Urinary bladder (tissue), 4 donors: ENCODE measurements around the gene ZNF800. TPM values are rescaled to one million over a fixed set of nuclear protein-coding genes. Genes with fewer than 3 reads are reported as not detected.

ENCODE experiments used
- DNase-seq: peaks from one replicate; pipeline ENCODE4 v3.0.0-alpha.2; 2015; ENCODE audit errors: extremely low spot score
- H3K27ac ChIP-seq: one replicate; pipeline ENCODE4 v1.5.1; 2013; ENCODE audit warnings: low read depth, mild to moderate bottlenecking, moderate library complexity
- H3K36me3 ChIP-seq: one replicate; pipeline ENCODE4 v1.6.1; 2013; ENCODE audit warnings: mild to moderate bottlenecking, moderate library complexity; ENCODE audit not compliant: insufficient read depth
- H3K4me1 ChIP-seq: one replicate; pipeline ENCODE4 v1.6.1; 2013; ENCODE audit warnings: mild to moderate bottlenecking, moderate library complexity; ENCODE audit not compliant: insufficient read depth
- H3K4me3 ChIP-seq: one replicate; pipeline ENCODE4 v1.5.1; 2013; ENCODE audit warnings: low read depth, low read length
- WGBS: extraction: QIAGEN DNeasy Blood & Tissue Kit; methylation state at CpG from one replicate; pipeline ENCODE4 v1.1.7; 2013; 5-methylcytosine and 5-hydroxymethylcytosine counted together
- polyA plus RNA-seq: library from polyadenylated mRNA; stranded (reverse); fragments of 200-250 nt; gene quantifications from one replicate; pipeline ENCODE4 v1.2.3, GENCODE V29; 2013
- total RNA-seq: library from RNA; depleted of rRNA; stranded (reverse); fragments of >200 nt; gene quantifications from one replicate; pipeline ENCODE4 v1.2.3, GENCODE V29; 2014
- donor health status: healthy with polysubstance abuse.
- donor health status: healthy.

Gene ZNF800
- total and polyA plus RNA-seq, 2 donors = 9.8 to 42.5 TPM

- Histone ChIP-seq H3K4me1 (no peaks in the 10 kb centered on the region), H3K36me3 (no peaks in the 10 kb centered on the region), H3K27ac (no peak overlapping the region), H3K4me3 (no peak overlapping the region)
- no peak for DNase-seq
Measured at GRCh38 chr7:127380479-127380878, 12.0 kb downstream of the ZNF800 start.

GRCh38 chr7:127379642-127380041 is 12.9 kb downstream of the ZNF800 start:
- no peak overlapping the region for H3K4me3 ChIP-seq
- H3K27ac ChIP-seq = no peak overlapping the region
- no peaks in the 10 kb centered on the region for H3K36me3 ChIP-seq
- DNase-seq = no peak
- no peaks in the 10 kb centered on the region for H3K4me1 ChIP-seq
- 94% methylated on average over 2 of the region's 2 CpGs for WGBS

DNA sequence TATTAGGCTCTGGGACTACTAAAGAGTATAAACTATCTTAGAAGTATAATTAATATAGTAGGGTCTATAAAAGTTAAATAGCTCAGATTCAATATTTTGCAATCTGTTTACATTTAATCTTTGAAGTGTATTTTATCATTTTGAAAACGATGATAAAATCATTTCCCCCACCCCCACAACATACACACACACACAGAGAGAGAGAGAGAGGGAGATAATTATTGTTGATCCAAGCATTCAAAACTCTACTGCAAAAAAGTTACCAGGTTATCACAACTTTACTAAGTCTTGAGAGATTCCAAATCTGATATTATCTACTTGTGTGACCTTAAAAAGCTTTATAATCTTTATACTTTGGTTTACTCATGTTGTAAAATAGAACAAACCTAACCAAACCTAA is 14.0 kb downstream of the ZNF800 start:
- no peak overlapping the region for H3K27ac ChIP-seq
- H3K4me3 ChIP-seq = no peak overlapping the region
- H3K36me3 ChIP-seq = no peaks in the 10 kb centered on the region
- WGBS = 30% methylated on average over 1 of the region's 1 CpG
- DNase-seq = no peak
- H3K4me1 ChIP-seq = no peaks in the 10 kb centered on the region

DNA sequence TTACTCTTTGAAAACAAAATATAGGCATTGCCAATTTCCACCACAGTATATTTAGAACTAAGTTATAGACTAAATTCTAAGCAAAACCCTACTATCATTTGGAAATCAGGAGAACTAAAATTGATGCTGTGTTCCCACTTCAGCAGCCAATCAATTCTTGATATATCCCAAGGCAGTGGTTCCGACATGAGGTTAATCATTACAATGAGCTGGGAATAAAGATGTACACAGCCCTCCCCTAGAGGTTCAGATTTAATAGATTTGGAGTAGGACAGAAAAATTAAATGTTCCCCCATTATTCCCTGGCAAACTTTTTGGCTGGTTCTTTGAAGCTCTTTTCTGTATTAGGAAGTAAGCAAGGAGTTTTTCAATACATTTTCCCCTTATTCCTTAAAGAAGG is 15.1 kb downstream of the ZNF800 start:
- no peaks in the 10 kb centered on the region for H3K36me3 ChIP-seq
- no peak overlapping the region for H3K27ac ChIP-seq
- WGBS = 0% methylated on average over 1 of the region's 1 CpG
- no peak for DNase-seq
- H3K4me1 ChIP-seq = no peaks in the 10 kb centered on the region
- H3K4me3 ChIP-seq = no peak overlapping the region

- Histone ChIP-seq H3K27ac (no peak overlapping the region), H3K4me1 (no peaks in the 10 kb centered on the region), H3K4me3 (no peak overlapping the region), H3K36me3 (no peaks in the 10 kb centered on the region)
- WGBS = 98% methylated on average over 1 of the region's 1 CpG
- no peak for DNase-seq
Measured at GRCh38 chr7:127375631-127376030, 16.9 kb downstream of the ZNF800 start.

- 72% methylated on average over 2 of the region's 2 CpGs for WGBS
- peaks cover 2% of the 10 kb centered on the region for H3K36me3 ChIP-seq
- H3K4me3 ChIP-seq = no peak overlapping the region
- no peak for DNase-seq
- H3K4me1 ChIP-seq = no peaks in the 10 kb centered on the region
- no peak overlapping the region for H3K27ac ChIP-seq
Measured at GRCh38 chr7:127367679-127368078, 24.8 kb downstream of the ZNF800 start.

GRCh38 chr7:127366680-127367079 is 25.8 kb downstream of the ZNF800 start:
- no peak for DNase-seq
- Histone ChIP-seq H3K36me3 (peaks cover 2% of the 10 kb centered on the region), H3K4me1 (no peaks in the 10 kb centered on the region), H3K27ac (no peak overlapping the region), H3K4me3 (no peak overlapping the region)
- 94% methylated on average over 2 of the region's 2 CpGs for WGBS

GRCh38 chr7:127365957-127366315 is 26.6 kb downstream of the ZNF800 start:
- 94% methylated on average over 2 of the region's 2 CpGs for WGBS
- peaks cover 2% of the 10 kb centered on the region for H3K36me3 ChIP-seq
- H3K4me3 ChIP-seq = no peak overlapping the region
- H3K27ac ChIP-seq = no peak overlapping the region
- no peaks in the 10 kb centered on the region for H3K4me1 ChIP-seq
- DNase-seq = no peak

GRCh38 chr7:127365164-127365956 is 27.1 kb downstream of the ZNF800 start:
- WGBS = 86% methylated on average over 5 of the region's 5 CpGs

DNA sequence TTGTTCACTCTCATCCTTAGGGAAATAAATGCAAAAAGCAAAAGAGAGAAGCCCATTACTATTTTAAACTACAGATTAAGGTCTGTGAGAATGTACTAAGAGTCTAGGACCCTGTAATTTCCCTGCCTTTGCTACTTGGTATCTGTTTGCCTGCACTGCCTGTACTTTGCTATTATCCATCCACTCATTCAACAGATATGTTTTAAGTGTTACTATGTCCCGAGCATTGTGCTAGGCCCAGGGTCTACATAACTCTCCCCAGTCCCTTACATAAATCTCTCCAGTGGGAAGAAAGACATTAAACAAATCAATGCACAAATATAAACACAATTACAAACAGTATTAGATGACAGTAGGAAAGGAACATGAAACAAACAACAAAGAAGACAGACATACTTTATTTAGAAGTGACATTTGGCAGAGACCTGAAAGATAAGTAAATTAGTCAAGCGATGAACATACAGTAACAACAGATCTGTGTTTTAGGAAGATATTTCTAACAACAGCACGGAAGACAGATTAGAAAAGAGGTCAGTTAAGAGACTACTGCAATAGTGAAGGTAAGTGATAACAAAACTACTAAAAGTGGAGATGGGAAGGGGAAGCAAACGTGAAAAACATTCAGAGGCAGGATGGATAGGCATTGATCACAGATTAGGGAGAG is 30.0 kb downstream of the ZNF800 start:
- peaks cover 2% of the 10 kb centered on the region for H3K36me3 ChIP-seq
- no peak overlapping the region for H3K27ac ChIP-seq
- no peaks in the 10 kb centered on the region for H3K4me1 ChIP-seq
- 81% methylated on average over 4 of the region's 4 CpGs for WGBS
- no peak overlapping the region for H3K4me3 ChIP-seq
- no peak for DNase-seq

More at GRCh38 chr7:127365164-127365956, 27.1 kb downstream of the ZNF800 start:
- H3K4me3 ChIP-seq = no peak overlapping the region
- no peak for DNase-seq
- no peaks in the 10 kb centered on the region for H3K4me1 ChIP-seq
- no peak overlapping the region for H3K27ac ChIP-seq
- H3K36me3 ChIP-seq = peaks cover 2% of the 10 kb centered on the region

DNA sequence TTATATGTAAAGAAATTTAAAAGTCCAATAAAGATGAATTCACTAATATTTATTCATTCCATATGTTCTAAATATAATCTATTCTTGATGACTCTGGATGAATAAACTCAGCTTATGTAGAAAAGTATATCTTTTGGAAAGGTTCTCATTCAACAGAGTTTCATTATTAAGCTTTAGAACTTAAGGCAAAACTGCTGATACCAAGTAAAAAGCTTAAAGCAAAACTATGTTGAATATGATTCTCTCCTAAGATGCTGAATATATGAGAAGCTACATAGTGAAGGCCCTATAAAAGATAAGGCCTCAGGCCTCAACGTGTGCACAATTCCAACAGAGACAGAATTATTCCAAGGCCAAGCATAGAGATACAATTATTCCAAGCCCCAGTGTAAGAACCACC is 30.8 kb downstream of the ZNF800 start:
- H3K4me3 ChIP-seq = no peak overlapping the region
- H3K4me1 ChIP-seq = no peaks in the 10 kb centered on the region
- no peak for DNase-seq
- no peak overlapping the region for H3K27ac ChIP-seq
- H3K36me3 ChIP-seq = peaks cover 2% of the 10 kb centered on the region
- WGBS = 78% methylated on average over 1 of the region's 1 CpG

GRCh38 chr7:127359011-127359410 is 33.5 kb downstream of the ZNF800 start:
- H3K4me3 ChIP-seq = no peak overlapping the region
- DNase-seq = no peak

DNA sequence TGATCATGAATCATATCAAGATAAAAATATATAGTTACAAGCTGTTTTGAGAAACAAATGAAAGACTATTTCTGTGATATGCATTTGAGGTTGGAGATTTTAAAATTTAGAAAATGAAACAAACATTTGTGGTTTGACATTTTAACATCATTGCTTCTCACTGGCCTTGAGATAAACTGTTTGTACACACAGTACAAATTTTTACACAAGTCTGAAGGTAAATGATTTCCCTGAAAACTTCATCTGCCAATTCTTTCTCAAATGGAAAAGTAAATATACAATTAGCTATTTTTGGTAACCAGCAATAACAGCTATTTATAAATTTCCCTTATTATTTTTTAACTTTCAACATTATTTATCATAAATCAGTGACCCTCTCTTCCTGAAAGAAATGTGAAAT is 38.6 kb downstream of the ZNF800 start:
- Histone ChIP-seq H3K4me3 (no peak overlapping the region), H3K36me3 (no peaks in the 10 kb centered on the region), H3K27ac (no peak overlapping the region), H3K4me1 (no peaks in the 10 kb centered on the region)
- DNase-seq = no peak

More at GRCh38 chr7:127359011-127359410, 33.5 kb downstream of the ZNF800 start:
- H3K4me1 ChIP-seq = no peaks in the 10 kb centered on the region
- 96% methylated on average over 1 of the region's 1 CpG for WGBS
- no peaks in the 10 kb centered on the region for H3K36me3 ChIP-seq
- H3K27ac ChIP-seq = no peak overlapping the region

DNA sequence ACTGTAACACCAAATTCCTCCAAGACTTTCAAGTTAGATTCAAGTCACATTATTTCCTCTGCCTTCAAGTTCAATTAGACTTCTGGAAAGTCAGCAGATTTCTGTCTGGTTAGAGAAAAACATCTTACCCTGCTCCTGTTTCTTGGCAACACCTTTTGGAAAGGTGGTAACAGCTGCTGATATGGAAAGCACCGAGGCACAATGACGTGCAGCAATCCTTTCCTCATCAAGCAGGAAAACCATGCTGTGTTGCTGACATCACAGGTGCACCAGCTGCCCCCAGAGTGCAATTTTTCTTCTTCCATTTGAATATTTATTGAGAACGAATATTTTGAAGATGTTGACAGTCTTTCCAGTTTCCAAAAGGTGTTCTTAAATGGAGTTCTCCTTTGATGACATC is 41.9 kb downstream of the ZNF800 start:
- Histone ChIP-seq H3K4me3 (no peak overlapping the region), H3K36me3 (no peaks in the 10 kb centered on the region), H3K4me1 (no peaks in the 10 kb centered on the region), H3K27ac (no peak overlapping the region)
- DNase-seq = no peak
- 60% methylated on average over 3 of the region's 3 CpGs for WGBS
